Activated T-helper 1 cell treated with Interleukin-2 at 50 U/mL for 16 hours (primary cell): Measurements from ENCODE around the gene SLC27A5.

ENCODE experiments used
- DNase-seq: peaks from one replicate; pipeline ENCODE4 v3.0.0-alpha.2; 2020; ENCODE audit warnings: low read depth

Gene SLC27A5

GRCh38 chr19:58511353-58512208, at the start of gene SLC27A5:
SLC27A5 (minus strand) TSS chr19:58511992; CDS start chr19:58511955, 37 bp downstream.
- DNase-seq = no peak

- no peak for DNase-seq
Measured at GRCh38 chr19:58560921-58561320, 49.1 kb upstream of the SLC27A5 start.

GRCh38 chr19:58560007-58560887, 48.5 kb upstream of the SLC27A5 start:
- no peak for DNase-seq

- no peak for DNase-seq
Measured at GRCh38 chr19:58559275-58560006, 47.6 kb upstream of the SLC27A5 start.

GRCh38 chr19:58558623-58559274, 47.0 kb upstream of the SLC27A5 start:
- peak; percentile 100 for DNase-seq

- DNase-seq = no peak
Measured at GRCh38 chr19:58558066-58558622, 46.4 kb upstream of the SLC27A5 start, which contains the start of gene UBE2M. UBE2M (minus strand) TSS chr19:58558611; CDS start chr19:58558381, 230 bp downstream.

GRCh38 chr19:58557221-58558065, 45.7 kb upstream of the SLC27A5 start:
- DNase-seq = no peak

- DNase-seq = no peak
Measured at GRCh38 chr19:58556622-58557220, 44.9 kb upstream of the SLC27A5 start.

GRCh38 chr19:58555920-58556621, 44.3 kb upstream of the SLC27A5 start:
- DNase-seq = no peak

- no peak for DNase-seq
Measured at GRCh38 chr19:58555369-58555885, 43.6 kb upstream of the SLC27A5 start.

GRCh38 chr19:58554494-58555368, 42.9 kb upstream of the SLC27A5 start, which contains the start of gene CHMP2A:
CHMP2A (minus strand) TSS chr19:58555105; CDS start chr19:58554212, 893 bp downstream.
- DNase-seq = peak; percentile 97

GRCh38 chr19:58553799-58554493, 42.2 kb upstream of the SLC27A5 start:
- DNase-seq = no peak

- DNase-seq = no peak
Measured at GRCh38 chr19:58552655-58553054, 40.9 kb upstream of the SLC27A5 start.

GRCh38 chr19:58551577-58552471, 40.0 kb upstream of the SLC27A5 start:
- no peak for DNase-seq

GRCh38 chr19:58551123-58551497, 39.3 kb upstream of the SLC27A5 start:
- no peak for DNase-seq
